ENCODE data around the gene SCMH1. TPM values are rescaled to one million over a fixed set of nuclear protein-coding genes. Genes with fewer than 3 reads are reported as not detected.
A peak's percentile ranks its signal among the peaks of the same experiment; 100 is the strongest.

SCMH1 gene
- total and polyA plus RNA-seq, 2 donors (not counting 3 experiments of a cell fraction or from before 2014, with no cell fraction given): 39.9 to 40.7 TPM

DNA sequence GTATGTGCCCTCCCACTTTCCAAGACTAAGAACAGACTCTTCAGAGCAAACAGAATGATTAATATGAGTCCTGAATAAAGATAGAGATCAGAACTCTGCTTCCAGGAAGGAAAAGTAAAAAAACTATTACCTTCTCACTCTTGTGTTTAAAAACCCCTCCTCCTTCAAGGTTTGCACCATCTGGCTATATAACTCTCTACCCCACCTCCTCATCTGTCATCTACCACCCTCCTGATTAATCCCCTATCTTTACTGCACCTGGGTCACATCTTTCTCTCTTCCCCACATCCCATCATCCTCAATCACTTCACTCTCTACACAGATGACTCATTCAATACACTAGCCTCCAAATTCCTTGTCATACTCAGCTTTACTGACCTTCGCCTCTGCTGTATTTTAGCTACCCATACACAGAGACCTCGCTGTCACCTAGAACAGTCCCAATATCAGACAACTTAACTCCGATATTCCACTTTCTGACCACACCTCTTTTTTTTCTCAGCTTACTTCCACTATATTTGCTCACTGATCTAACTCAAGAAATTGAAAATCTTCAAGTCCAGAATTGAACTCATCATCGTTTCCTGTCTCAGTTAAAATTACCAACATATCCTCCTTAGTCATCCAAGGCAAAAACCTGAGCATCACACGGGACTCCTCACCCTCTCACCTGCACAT, 3.7 kb downstream of the SCMH1 start:
- H3K4me3 ChIP-seq (replicated peaks in 1 of 3; ENCODE audit: insufficient read depth in 1 of 3, low read depth in 1 of 3, low read length in 3 of 3): no peak overlapping the region
- BruUV-seq (replicated peaks): no TSS peak
- no peak overlapping the region for H3K4me2 ChIP-seq (ENCODE audit: insufficient read depth, low read length)
- H3K9ac ChIP-seq (replicated peaks; ENCODE audit: extremely low read depth, insufficient read depth, low read length): no peak overlapping the region
- FAIRE-seq (peak; percentile 55), DNase-seq (ENCODE audit: low read depth, low spot score) (peak; percentile 21)
- H3K27me3 ChIP-seq (ENCODE audit: control insufficient read depth in 2 of 2, insufficient read depth in 2 of 2, low read length in 2 of 2): no peaks in the 10 kb centered on the region
- intact Hi-C loops (cut with micrococcal nuclease): no loop called here
- ChIA-PET CTCF (interaction anchor here (1.6 to 1.8 kb wide), 2 partner anchors 214 to 215 kb away, joined by 6 to 7 read pairs; no protein-coding TSS in a partner anchor), POLR2A (no interaction called here)
- H3K9me3 ChIP-seq (replicated peaks; ENCODE audit: control insufficient read depth, insufficient read depth, low read length): no peaks in the 10 kb centered on the region
- H3K9me1 ChIP-seq (replicated peaks; ENCODE audit: control insufficient read depth, extremely low read depth, insufficient read depth, low read length): peaks cover 5% of the 10 kb centered on the region
- H3K4me1 ChIP-seq (ENCODE audit: control insufficient read depth, extremely low read depth, insufficient read depth, low read length): peaks cover 42% of the 10 kb centered on the region
- H3K27ac ChIP-seq (ENCODE audit: insufficient read depth, low read depth, low read length): no peak overlapping the region
- TF ChIP-seq POLR2A (IDR thresholded peaks at IDR 0.05; ENCODE audit: low read depth, low read length) (no peak), GATA2 (IDR thresholded peaks at IDR 0.05; ENCODE audit: insufficient read depth, insufficient read length, low read depth, low read length) (peak; percentile 18), FOS (IDR thresholded peaks at IDR 0.05; ENCODE audit: borderline replicate concordance, insufficient read depth, low read length) (peak; percentile 38)
- H3K79me2 ChIP-seq (ENCODE audit: control insufficient read depth, insufficient read depth, low read length): peaks cover 36% of the 10 kb centered on the region
- no peaks in the 10 kb centered on the region for H3K36me3 ChIP-seq (ENCODE audit: control insufficient read depth in 2 of 2, extremely low read depth in 1 of 2, insufficient read depth in 2 of 2, low read length in 2 of 2)
- dilution Hi-C loops (cut with MboI; ENCODE audit: extremely low pct_ligation_motif_present, low sequenced_read_pairs): no loop called here
- no peaks in the 10 kb centered on the region for H4K20me1 ChIP-seq (replicated peaks; ENCODE audit: control insufficient read depth, extremely low read depth, insufficient read depth, low read length)
- no peak overlapping the region for H2AFZ ChIP-seq (ENCODE audit: low read depth, low read length)

DNA sequence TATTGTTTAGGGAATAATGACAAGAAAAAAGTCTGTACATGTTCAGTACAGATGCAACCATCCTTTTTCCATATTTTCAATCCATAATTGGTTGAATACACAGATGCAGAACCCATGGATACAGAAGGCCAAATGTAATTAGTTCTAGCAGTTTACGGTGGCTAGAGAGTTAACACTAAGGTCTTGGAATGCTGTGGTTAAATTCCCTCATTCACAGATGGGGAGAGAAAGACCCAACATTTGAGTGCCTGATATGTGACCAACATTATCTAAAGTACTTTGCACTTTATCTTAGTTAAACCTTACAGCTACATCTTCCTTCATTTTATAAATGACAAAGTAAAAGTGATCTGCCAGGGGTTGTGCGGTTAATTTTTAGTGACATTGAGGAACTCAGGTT, 5.3 kb downstream of the SCMH1 start:
- TF ChIP-seq, protein P1, sequence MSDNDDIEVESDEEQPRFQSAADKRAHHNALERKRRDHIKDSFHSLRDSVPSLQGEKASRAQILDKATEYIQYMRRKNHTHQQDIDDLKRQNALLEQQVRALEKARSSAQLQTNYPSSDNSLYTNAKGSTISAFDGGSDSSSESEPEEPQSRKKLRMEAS (IDR thresholded peaks at IDR 0.05; ENCODE audit: insufficient read depth, insufficient read length): no peak
- TF ChIP-seq EZH2 (IDR thresholded peaks at IDR 0.05; ENCODE audit: borderline replicate concordance, low read depth, low read length, severe bottlenecking) (no peak), FOS (IDR thresholded peaks at IDR 0.05; ENCODE audit: borderline replicate concordance, insufficient read depth, low read length) (no peak), POLR2AphosphoS5 (IDR thresholded peaks at IDR 0.05; ENCODE audit: insufficient read depth, low read depth, low read length) (no peak), JUN (IDR thresholded peaks at IDR 0.05; ENCODE audit: borderline replicate concordance, insufficient read depth, insufficient read length, low read depth) (no peak), MYC (IDR thresholded peaks at IDR 0.05; ENCODE audit: low read depth, low read length) (no peak), POLR2A (IDR thresholded peaks at IDR 0.05; ENCODE audit: low read depth, low read length) (no peak), GATA2 (IDR thresholded peaks at IDR 0.05; ENCODE audit: insufficient read depth, insufficient read length, low read depth, low read length) (no peak)
- TF ChIP-seq, protein P2, sequence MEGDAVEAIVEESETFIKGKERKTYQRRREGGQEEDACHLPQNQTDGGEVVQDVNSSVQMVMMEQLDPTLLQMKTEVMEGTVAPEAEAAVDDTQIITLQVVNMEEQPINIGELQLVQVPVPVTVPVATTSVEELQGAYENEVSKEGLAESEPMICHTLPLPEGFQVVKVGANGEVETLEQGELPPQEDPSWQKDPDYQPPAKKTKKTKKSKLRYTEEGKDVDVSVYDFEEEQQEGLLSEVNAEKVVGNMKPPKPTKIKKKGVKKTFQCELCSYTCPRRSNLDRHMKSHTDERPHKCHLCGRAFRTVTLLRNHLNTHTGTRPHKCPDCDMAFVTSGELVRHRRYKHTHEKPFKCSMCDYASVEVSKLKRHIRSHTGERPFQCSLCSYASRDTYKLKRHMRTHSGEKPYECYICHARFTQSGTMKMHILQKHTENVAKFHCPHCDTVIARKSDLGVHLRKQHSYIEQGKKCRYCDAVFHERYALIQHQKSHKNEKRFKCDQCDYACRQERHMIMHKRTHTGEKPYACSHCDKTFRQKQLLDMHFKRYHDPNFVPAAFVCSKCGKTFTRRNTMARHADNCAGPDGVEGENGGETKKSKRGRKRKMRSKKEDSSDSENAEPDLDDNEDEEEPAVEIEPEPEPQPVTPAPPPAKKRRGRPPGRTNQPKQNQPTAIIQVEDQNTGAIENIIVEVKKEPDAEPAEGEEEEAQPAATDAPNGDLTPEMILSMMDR (IDR thresholded peaks at IDR 0.05; ENCODE audit: extremely low read depth in 1 of 2, insufficient read depth in 1 of 2, low read depth in 1 of 2, low read length in 2 of 2): no peak

More for the DNA sequence above, 5.3 kb downstream of the SCMH1 start:
- Histone ChIP-seq H3K79me2 (ENCODE audit: control insufficient read depth, insufficient read depth, low read length) (peaks cover 35% of the 10 kb centered on the region), H4K20me1 (replicated peaks; ENCODE audit: control insufficient read depth, extremely low read depth, insufficient read depth, low read length) (no peaks in the 10 kb centered on the region), H2AFZ (ENCODE audit: low read depth, low read length) (no peak overlapping the region), H3K27ac (ENCODE audit: insufficient read depth, low read depth, low read length) (no peak overlapping the region), H3K36me3 (ENCODE audit: control insufficient read depth in 2 of 2, extremely low read depth in 1 of 2, insufficient read depth in 2 of 2, low read length in 2 of 2) (no peaks in the 10 kb centered on the region), H3K4me3 (replicated peaks in 1 of 3; ENCODE audit: insufficient read depth in 1 of 3, low read depth in 1 of 3, low read length in 3 of 3) (no peak overlapping the region), H3K27me3 (ENCODE audit: control insufficient read depth in 2 of 2, insufficient read depth in 2 of 2, low read length in 2 of 2) (no peaks in the 10 kb centered on the region), H3K4me1 (ENCODE audit: control insufficient read depth, extremely low read depth, insufficient read depth, low read length) (peaks cover 34% of the 10 kb centered on the region), H3K9ac (replicated peaks; ENCODE audit: extremely low read depth, insufficient read depth, low read length) (no peak overlapping the region), H3K9me1 (replicated peaks; ENCODE audit: control insufficient read depth, extremely low read depth, insufficient read depth, low read length) (peaks cover 5% of the 10 kb centered on the region), H3K9me3 (replicated peaks; ENCODE audit: control insufficient read depth, insufficient read depth, low read length) (no peaks in the 10 kb centered on the region), H3K4me2 (ENCODE audit: insufficient read depth, low read length) (no peak overlapping the region)
- FAIRE-seq (no peak), DNase-seq (ENCODE audit: low read depth, low spot score) (no peak)
- intact Hi-C loops (cut with micrococcal nuclease) (no loop called here), dilution Hi-C loops (cut with MboI; ENCODE audit: extremely low pct_ligation_motif_present, low sequenced_read_pairs) (no loop called here)
- BruUV-seq (replicated peaks): no TSS peak
- POLR2A ChIA-PET: no interaction called here
- CTCF ChIA-PET: no interaction called here

Measured in endothelial cell of umbilical vein (primary cell).